HUES64 (cell line): ENCODE measurements around the gene ZNRF4.

Experiments used
- H3K27ac ChIP-seq: 2 replicates; pipeline ENCODE4 v1.7.0; 2013; ENCODE audit warnings: low read depth, low read length, inconsistent platforms
- H3K27me3 ChIP-seq: 2 replicates; pipeline ENCODE4 v1.6.1; 2013; ENCODE audit warnings: mild to moderate bottlenecking, low read length; ENCODE audit not compliant: insufficient read depth
- H3K36me3 ChIP-seq: 2 replicates; pipeline ENCODE4 v1.6.1; 2013; ENCODE audit warnings: mild to moderate bottlenecking, low read length; ENCODE audit not compliant: insufficient read depth
- H3K4me1 ChIP-seq: 2 replicates; pipeline ENCODE4 v1.6.1; 2013; ENCODE audit warnings: mild to moderate bottlenecking, low read length, moderate library complexity; ENCODE audit not compliant: insufficient read depth
- H3K4me3 ChIP-seq: 2 replicates; pipeline ENCODE4 v1.5.1; 2013; ENCODE audit warnings: mild to moderate bottlenecking, low read length, moderate library complexity
- H3K9ac ChIP-seq: 2 replicates; pipeline ENCODE4 v1.6.1; 2013; ENCODE audit warnings: mild to moderate bottlenecking, low read depth, low read length
- H3K9me3 ChIP-seq: 2 replicates; pipeline ENCODE4 v1.6.1; 2013; ENCODE audit warnings: low read depth, low read length; ENCODE audit not compliant: insufficient read depth
- WGBS: fragments of 150-250, 120-280 bp; methylation state at CpG from one replicate; pipeline ENCODE4 v1.1.7; 2013; ENCODE audit warnings: missing lambda C conversion rate; 5-methylcytosine and 5-hydroxymethylcytosine counted together

Gene ZNRF4

GRCh38 chr19:5456841-5457200, 1.6 kb downstream of the ZNRF4 start:
- no peak overlapping the region for H3K9ac ChIP-seq
- H3K4me3 ChIP-seq, result no peak overlapping the region
- H3K4me1 ChIP-seq, result no peaks in the 10 kb centered on the region
- no peaks in the 10 kb centered on the region for H3K27me3 ChIP-seq
- H3K9me3 ChIP-seq, result no peaks in the 10 kb centered on the region
- no peaks in the 10 kb centered on the region for H3K36me3 ChIP-seq
- WGBS, result 96% methylated on average over 14 of the region's 16 CpGs
- no peak overlapping the region for H3K27ac ChIP-seq

GRCh38 chr19:5457709-5458108, 2.5 kb downstream of the ZNRF4 start:
- H3K27me3 ChIP-seq, result no peaks in the 10 kb centered on the region
- no peaks in the 10 kb centered on the region for H3K36me3 ChIP-seq
- 67% methylated on average over 9 of the region's 9 CpGs for WGBS
- H3K4me3 ChIP-seq, result no peak overlapping the region
- no peaks in the 10 kb centered on the region for H3K4me1 ChIP-seq
- no peak overlapping the region for H3K27ac ChIP-seq
- H3K9ac ChIP-seq, result no peak overlapping the region
- peaks cover under 1% of the 10 kb centered on the region; the same call in 1 of the 2 replicates for H3K9me3 ChIP-seq

GRCh38 chr19:5458420-5458819, 3.2 kb downstream of the ZNRF4 start:
- WGBS, result 84% methylated on average over 7 of the region's 7 CpGs
- Histone ChIP-seq H3K27ac (no peak overlapping the region), H3K4me3 (no peak overlapping the region), H3K4me1 (no peaks in the 10 kb centered on the region), H3K9me3 (peaks cover 4% of the 10 kb centered on the region; the same call in 1 of the 2 replicates), H3K9ac (no peak overlapping the region), H3K27me3 (no peaks in the 10 kb centered on the region), H3K36me3 (no peaks in the 10 kb centered on the region)

GRCh38 chr19:5459360-5459759, 4.1 kb downstream of the ZNRF4 start:
- no peaks in the 10 kb centered on the region for H3K4me1 ChIP-seq
- no peaks in the 10 kb centered on the region for H3K27me3 ChIP-seq
- no peak overlapping the region for H3K9ac ChIP-seq
- WGBS, result 91% methylated on average over 6 of the region's 6 CpGs
- H3K36me3 ChIP-seq, result no peaks in the 10 kb centered on the region
- peaks cover 4% of the 10 kb centered on the region; the same call in 1 of the 2 replicates for H3K9me3 ChIP-seq
- no peak overlapping the region for H3K27ac ChIP-seq
- H3K4me3 ChIP-seq, result no peak overlapping the region

- H3K9me3 ChIP-seq, result peaks cover 4% of the 10 kb centered on the region; the same call in 1 of the 2 replicates
- H3K36me3 ChIP-seq, result no peaks in the 10 kb centered on the region
- H3K27ac ChIP-seq, result no peak overlapping the region
- no peak overlapping the region for H3K9ac ChIP-seq
- no peaks in the 10 kb centered on the region for H3K27me3 ChIP-seq
- H3K4me1 ChIP-seq, result no peaks in the 10 kb centered on the region
- H3K4me3 ChIP-seq, result no peak overlapping the region
- 80% methylated on average over 3 of the region's 3 CpGs for WGBS
Observed at GRCh38 chr19:5460748-5461147, 5.5 kb downstream of the ZNRF4 start.

GRCh38 chr19:5463959-5464358, 8.7 kb downstream of the ZNRF4 start:
- Histone ChIP-seq H3K9me3 (peaks cover 4% of the 10 kb centered on the region; the same call in 1 of the 2 replicates), H3K27ac (no peak overlapping the region), H3K4me3 (no peak overlapping the region), H3K9ac (no peak overlapping the region), H3K4me1 (no peaks in the 10 kb centered on the region), H3K36me3 (no peaks in the 10 kb centered on the region), H3K27me3 (no peaks in the 10 kb centered on the region)
- 73% methylated on average over 3 of the region's 3 CpGs for WGBS

- peaks cover 4% of the 10 kb centered on the region; the same call in 1 of the 2 replicates for H3K9me3 ChIP-seq
- H3K4me3 ChIP-seq, result no peak overlapping the region
- WGBS, result 79% methylated on average over 7 of the region's 7 CpGs
- H3K36me3 ChIP-seq, result no peaks in the 10 kb centered on the region
- no peak overlapping the region for H3K9ac ChIP-seq
- no peaks in the 10 kb centered on the region for H3K4me1 ChIP-seq
- no peak overlapping the region for H3K27ac ChIP-seq
- H3K27me3 ChIP-seq, result no peaks in the 10 kb centered on the region
Observed at GRCh38 chr19:5466072-5466471, 10.9 kb downstream of the ZNRF4 start.

GRCh38 chr19:5466814-5467291, 11.6 kb downstream of the ZNRF4 start:
- Histone ChIP-seq H3K36me3 (no peaks in the 10 kb centered on the region), H3K9ac (no peak overlapping the region), H3K9me3 (peaks cover 4% of the 10 kb centered on the region; the same call in 1 of the 2 replicates), H3K27ac (no peak overlapping the region), H3K27me3 (no peaks in the 10 kb centered on the region), H3K4me1 (no peaks in the 10 kb centered on the region), H3K4me3 (no peak overlapping the region)
- 88% methylated on average over 12 of the region's 12 CpGs for WGBS

GRCh38 chr19:5470264-5470671, 15.1 kb downstream of the ZNRF4 start:
- no peaks in the 10 kb centered on the region for H3K27me3 ChIP-seq
- H3K27ac ChIP-seq, result no peak overlapping the region
- H3K9ac ChIP-seq, result no peak overlapping the region
- H3K4me3 ChIP-seq, result no peak overlapping the region
- no peaks in the 10 kb centered on the region for H3K36me3 ChIP-seq
- H3K9me3 ChIP-seq, result no peaks in the 10 kb centered on the region
- H3K4me1 ChIP-seq, result no peaks in the 10 kb centered on the region
- WGBS, result 88% methylated on average over 12 of the region's 12 CpGs

- Histone ChIP-seq H3K27ac (no peak overlapping the region), H3K27me3 (no peaks in the 10 kb centered on the region), H3K4me1 (no peaks in the 10 kb centered on the region), H3K4me3 (no peak overlapping the region), H3K9ac (no peak overlapping the region), H3K9me3 (no peaks in the 10 kb centered on the region), H3K36me3 (no peaks in the 10 kb centered on the region)
- 89% methylated on average over 16 of the region's 16 CpGs for WGBS
Observed at GRCh38 chr19:5472286-5472685, 17.1 kb downstream of the ZNRF4 start.

GRCh38 chr19:5473646-5474045, 18.4 kb downstream of the ZNRF4 start:
- no peaks in the 10 kb centered on the region for H3K36me3 ChIP-seq
- H3K4me3 ChIP-seq, result no peak overlapping the region
- H3K9me3 ChIP-seq, result no peaks in the 10 kb centered on the region
- H3K27me3 ChIP-seq, result peaks cover 6% of the 10 kb centered on the region
- 92% methylated on average over 5 of the region's 5 CpGs for WGBS
- H3K4me1 ChIP-seq, result no peaks in the 10 kb centered on the region
- H3K9ac ChIP-seq, result no peak overlapping the region
- no peak overlapping the region for H3K27ac ChIP-seq
